VCaP (cell line): ENCODE data around the gene TMPRSS9.
"Not testable (repeated sequence)": the region's sequence is repeated elsewhere in the genome, so short reads cannot be mapped to it uniquely, and the experiment has no call there.

ENCODE experiments used
- H3K27ac ChIP-seq: fragments of 450-650 bp; 2 replicates; pipeline ENCODE4 v1.5.1; 2017
- TF ChIP-seq, protein P1 (sequence below): fragments of 450-650 bp; conservative IDR thresholded peaks from 2 replicates; pipeline ENCODE4 v1.5.1; 2017; ENCODE audit warnings: mild to moderate bottlenecking, moderate library complexity

The TMPRSS9 gene

DNA sequence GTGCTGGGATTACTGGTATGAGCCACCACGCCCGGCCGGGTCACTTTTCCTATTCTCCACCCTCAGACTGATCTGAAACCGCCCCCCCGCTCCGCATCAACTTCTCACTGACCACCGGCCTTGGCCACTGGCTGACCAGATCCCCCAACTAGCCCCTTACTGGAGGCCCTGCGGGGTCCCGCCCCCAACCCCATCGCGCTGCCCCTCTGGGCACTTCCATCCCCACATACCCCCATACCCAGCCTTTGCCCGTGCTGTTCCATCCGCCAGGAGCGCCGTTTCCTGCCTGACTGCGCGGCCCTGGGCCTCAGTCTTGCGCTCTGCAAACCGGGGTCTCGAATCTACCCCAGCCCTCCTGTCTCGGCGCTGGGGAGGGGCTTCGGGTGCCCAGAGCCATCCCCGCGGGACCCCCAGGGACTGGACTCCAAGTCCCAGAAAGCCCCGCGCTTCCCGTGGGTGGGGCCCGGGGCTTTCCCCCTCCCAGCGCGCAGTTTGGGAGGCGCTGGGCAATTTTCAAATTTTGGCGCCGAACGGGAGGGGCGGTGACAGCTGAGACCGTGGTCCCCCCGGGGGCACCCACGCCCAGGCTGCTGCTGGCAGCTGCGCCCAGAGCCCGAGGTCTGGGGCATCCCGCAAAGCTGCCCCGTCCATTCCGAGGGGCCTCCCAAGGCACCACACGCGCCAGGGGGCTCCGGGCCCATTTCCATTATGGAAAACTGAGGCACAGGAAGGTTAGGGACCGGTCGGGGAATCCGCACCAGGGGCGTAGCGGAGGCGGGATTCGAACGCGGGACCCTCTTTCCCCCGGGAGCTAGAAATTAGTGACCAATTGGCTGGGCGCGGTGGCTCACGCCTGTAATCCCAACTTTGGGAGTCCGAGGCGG, 101.9 kb downstream of the TMPRSS9 start:
- H3K27ac ChIP-seq, result peak overlapping the region; percentile 34; the same call in 1 of the 2 replicates

DNA sequence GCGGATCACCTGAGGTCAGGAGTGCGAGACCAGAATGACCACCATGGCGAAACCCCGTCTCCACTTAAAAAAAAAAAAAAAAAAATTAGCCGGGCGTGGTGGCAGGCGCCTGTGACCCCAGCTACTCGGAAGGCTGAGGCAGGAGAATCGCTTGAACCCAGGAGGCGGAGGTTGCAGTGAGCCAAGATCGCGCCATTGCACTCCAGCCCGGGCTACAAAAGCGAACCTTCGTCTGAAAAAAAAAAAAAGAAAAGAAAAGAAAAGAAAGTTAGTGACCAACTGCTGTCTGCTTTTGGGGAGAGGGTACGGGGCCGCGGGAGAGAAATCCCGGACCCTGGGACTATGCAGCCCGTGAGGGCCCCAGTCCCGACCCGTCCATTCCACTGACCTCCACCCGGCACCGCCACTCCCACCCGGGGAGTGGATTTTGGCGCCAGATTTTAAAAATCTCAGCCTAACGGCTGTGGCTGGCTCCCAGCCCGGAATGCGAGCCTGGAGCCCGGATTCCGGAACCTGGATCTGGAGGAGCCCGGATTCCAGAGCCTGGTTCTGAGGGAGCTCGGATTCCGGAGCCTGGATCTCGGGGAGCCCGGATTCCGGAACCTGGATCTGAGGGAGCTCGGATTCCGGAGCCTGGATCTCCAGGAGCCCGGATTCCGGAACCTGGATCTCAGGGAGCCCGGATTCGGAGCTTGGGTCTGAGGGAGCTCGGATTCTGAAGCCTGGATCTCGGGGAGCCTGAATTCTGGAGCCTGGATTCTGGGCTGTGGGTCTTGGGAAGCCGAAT, 102.8 kb downstream of the TMPRSS9 start:
- TF ChIP-seq, protein P1, sequence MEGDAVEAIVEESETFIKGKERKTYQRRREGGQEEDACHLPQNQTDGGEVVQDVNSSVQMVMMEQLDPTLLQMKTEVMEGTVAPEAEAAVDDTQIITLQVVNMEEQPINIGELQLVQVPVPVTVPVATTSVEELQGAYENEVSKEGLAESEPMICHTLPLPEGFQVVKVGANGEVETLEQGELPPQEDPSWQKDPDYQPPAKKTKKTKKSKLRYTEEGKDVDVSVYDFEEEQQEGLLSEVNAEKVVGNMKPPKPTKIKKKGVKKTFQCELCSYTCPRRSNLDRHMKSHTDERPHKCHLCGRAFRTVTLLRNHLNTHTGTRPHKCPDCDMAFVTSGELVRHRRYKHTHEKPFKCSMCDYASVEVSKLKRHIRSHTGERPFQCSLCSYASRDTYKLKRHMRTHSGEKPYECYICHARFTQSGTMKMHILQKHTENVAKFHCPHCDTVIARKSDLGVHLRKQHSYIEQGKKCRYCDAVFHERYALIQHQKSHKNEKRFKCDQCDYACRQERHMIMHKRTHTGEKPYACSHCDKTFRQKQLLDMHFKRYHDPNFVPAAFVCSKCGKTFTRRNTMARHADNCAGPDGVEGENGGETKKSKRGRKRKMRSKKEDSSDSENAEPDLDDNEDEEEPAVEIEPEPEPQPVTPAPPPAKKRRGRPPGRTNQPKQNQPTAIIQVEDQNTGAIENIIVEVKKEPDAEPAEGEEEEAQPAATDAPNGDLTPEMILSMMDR, result no peak
- no peak overlapping the region; the same call in 1 of the 2 replicates for H3K27ac ChIP-seq

More for the DNA sequence above, 101.9 kb downstream of the TMPRSS9 start:
- TF ChIP-seq, protein P1, result 0 out of 2 replicates have a peak, but pooled peaks have one; percentile 14

GRCh38 chr19:2463694-2464093, 103.6 kb downstream of the TMPRSS9 start:
- H3K27ac ChIP-seq, result not testable (repeated sequence)

- TF ChIP-seq, protein P1, result no peak
- H3K27ac ChIP-seq, result no peak overlapping the region
These were observed 104.3 kb downstream of the TMPRSS9 start for GRCh38 chr19:2464389-2464788.

DNA sequence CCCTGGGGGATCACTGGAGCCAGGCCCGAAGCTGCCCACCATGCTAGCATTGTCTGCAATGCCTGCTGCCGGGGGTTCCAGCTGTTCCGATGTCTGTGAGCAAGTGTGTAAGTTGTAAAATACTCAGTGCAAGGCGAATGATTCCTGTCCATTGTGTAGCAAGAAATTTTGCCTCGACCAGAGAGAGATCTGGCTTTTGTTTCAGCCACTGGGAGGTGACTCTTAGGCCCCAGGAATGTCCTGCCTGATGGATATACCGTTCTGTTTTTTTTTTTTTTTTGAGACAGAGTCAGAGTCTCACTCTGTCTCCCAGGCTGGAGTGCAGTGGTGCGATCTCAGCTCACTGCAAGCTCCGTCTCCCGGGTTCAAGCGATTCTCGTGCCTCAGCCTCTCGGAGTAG, 108.5 kb downstream of the TMPRSS9 start:
- TF ChIP-seq, protein P1, result no peak
- H3K27ac ChIP-seq, result no peak overlapping the region

GRCh38 chr19:2469102-2469914, 109.2 kb downstream of the TMPRSS9 start:
- TF ChIP-seq, protein P1, result no peak
- H3K27ac ChIP-seq, result no peak overlapping the region

DNA sequence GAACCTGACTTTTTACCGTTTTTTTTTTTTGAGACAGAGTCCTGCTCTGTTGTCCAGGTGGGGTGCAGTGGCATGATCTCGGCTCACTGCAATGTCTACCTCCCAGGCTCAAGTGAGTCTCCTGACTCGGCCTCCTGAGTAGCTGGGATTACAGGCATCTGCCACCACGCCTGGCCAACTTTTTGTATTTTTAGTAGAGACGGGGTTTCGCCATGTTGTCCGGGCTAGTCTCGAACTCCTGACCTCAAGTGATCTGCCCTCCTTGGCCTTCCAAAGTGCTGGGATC, 109.8 kb downstream of the TMPRSS9 start:
- H3K27ac ChIP-seq, result not testable (repeated sequence)
